Astrocyte (in vitro differentiated cells and primary cell): ENCODE data around the gene C2orf92. TPM values are rescaled to one million over a fixed set of nuclear protein-coding genes. Genes with fewer than 3 reads are reported as not detected.

Experiments
- DNase-seq: peaks from one replicate; pipeline ENCODE4 v3.0.0-alpha.2; 2010; ENCODE audit warnings: low read depth
- FAIRE-seq: peaks from 2 replicates; lab custom pipeline; 2011; peaks lifted over from hg19 to GRCh38; lab: Jason Lieb, UNC
- H2AFZ ChIP-seq: 2 replicates; pipeline ENCODE4 v1.6.0; 2012; ENCODE audit warnings: low read depth, low read length, inconsistent platforms
- H3K27ac ChIP-seq: 2 replicates; pipeline ENCODE4 v1.5.1; 2011; ENCODE audit warnings: low read depth, low read length, inconsistent platforms
- H3K27me3 ChIP-seq: 2 replicates; pipeline ENCODE4 v1.6.0; 2011; ENCODE audit warnings: low read length, inconsistent platforms; ENCODE audit not compliant: insufficient read depth
- H3K36me3 ChIP-seq: 2 replicates; pipeline ENCODE4 v1.5.1; 2011; ENCODE audit warnings: low read length, inconsistent platforms; ENCODE audit not compliant: insufficient read depth
- H3K4me1 ChIP-seq: 2 replicates; pipeline ENCODE4 v1.5.1; 2011; ENCODE audit warnings: low read length, inconsistent platforms; ENCODE audit not compliant: insufficient read depth
- H3K4me2 ChIP-seq: 2 replicates; pipeline ENCODE4 v1.6.0; 2012; ENCODE audit warnings: low read length, inconsistent platforms
- H3K4me3 ChIP-seq: 2 replicates; pipeline ENCODE4 v1.5.1; 2011; ENCODE audit warnings: low read depth, mild to moderate bottlenecking, low read length, inconsistent platforms; ENCODE audit not compliant: insufficient read depth
- H3K79me2 ChIP-seq: 2 replicates; pipeline ENCODE4 v1.6.0; 2012; ENCODE audit warnings: mild to moderate bottlenecking, low read length, inconsistent platforms; ENCODE audit not compliant: insufficient read depth
- H3K9ac ChIP-seq: 2 replicates; pipeline ENCODE4 v1.6.0; 2012; ENCODE audit warnings: mild to moderate bottlenecking, low read length, inconsistent platforms
- H3K9me3 ChIP-seq: 2 replicates; pipeline ENCODE4 v1.5.1; 2012; ENCODE audit warnings: low read depth, mild to moderate bottlenecking, low read length, inconsistent platforms; ENCODE audit not compliant: insufficient read depth
- H4K20me1 ChIP-seq: 2 replicates; pipeline ENCODE4 v1.6.0; 2012; ENCODE audit warnings: low read length, inconsistent platforms; ENCODE audit not compliant: insufficient read depth
- H3K27ac Mint-ChIP-seq: one replicate; pipeline ENCODE4 v1.8.0; 2021; ENCODE audit warnings: mild to moderate bottlenecking, mixed read lengths; ENCODE audit not compliant: unreplicated experiment
- H3K27me3 Mint-ChIP-seq: one replicate; pipeline ENCODE4 v1.8.0; 2021; ENCODE audit warnings: low read depth, mixed read lengths; ENCODE audit not compliant: unreplicated experiment
- H3K36me3 Mint-ChIP-seq: one replicate; pipeline ENCODE4 v1.8.0; 2021; ENCODE audit warnings: low read depth, mixed read lengths; ENCODE audit not compliant: unreplicated experiment
- H3K4me1 Mint-ChIP-seq: one replicate; pipeline ENCODE4 v1.8.0; 2021; ENCODE audit warnings: low read depth, mixed read lengths; ENCODE audit not compliant: unreplicated experiment
- H3K4me3 Mint-ChIP-seq: one replicate; pipeline ENCODE4 v1.8.0; 2021; ENCODE audit warnings: mild to moderate bottlenecking, moderate library complexity, mixed read lengths; ENCODE audit not compliant: unreplicated experiment
- H3K9me3 Mint-ChIP-seq: one replicate; pipeline ENCODE4 v1.8.0; 2021; ENCODE audit warnings: mild to moderate bottlenecking, mixed read lengths; ENCODE audit not compliant: unreplicated experiment
- CTCF ChIP-seq: IDR thresholded peaks from 2 replicates; pipeline ENCODE4 v1.5.1; 2011; ENCODE audit warnings: low read depth, mild to moderate bottlenecking, inconsistent platforms, low read length, moderate library complexity; ENCODE audit not compliant: insufficient read depth
- EZH2 ChIP-seq: IDR thresholded peaks from 2 replicates; pipeline ENCODE4 v1.6.1; 2012; ENCODE audit warnings: mild to moderate bottlenecking, low read length, inconsistent platforms; ENCODE audit not compliant: insufficient read depth
- total RNA-seq: library from RNA; stranded (reverse); gene quantifications from 2 replicates; pipeline ENCODE4 v1.2.1, GENCODE V29; 2021

The C2orf92 gene
- total RNA-seq, 1 donor from 2014 or later, result 15.3 TPM

GRCh38 chr2:97719362-97720155, 50.0 kb downstream of the C2orf92 start:
- no peaks in the 10 kb centered on the region for H3K36me3 ChIP-seq
- H3K4me3 ChIP-seq, result no peak overlapping the region
- no peak overlapping the region for H3K4me3 Mint-ChIP-seq
- H3K9me3 ChIP-seq, result no peaks in the 10 kb centered on the region
- no peaks in the 10 kb centered on the region for H4K20me1 ChIP-seq
- H3K9me3 Mint-ChIP-seq, result no peaks in the 10 kb centered on the region
- H2AFZ ChIP-seq, result no peak overlapping the region
- H3K36me3 Mint-ChIP-seq, result no peaks in the 10 kb centered on the region
- no peak overlapping the region for H3K27ac ChIP-seq
- H3K27me3 ChIP-seq, result peaks cover 2% of the 10 kb centered on the region
- DNase-seq, result no peak
- no peak overlapping the region for H3K9ac ChIP-seq
- H3K27me3 Mint-ChIP-seq, result peaks cover 34% of the 10 kb centered on the region
- H3K4me1 Mint-ChIP-seq, result no peaks in the 10 kb centered on the region
- no peaks in the 10 kb centered on the region for H3K4me1 ChIP-seq
- H3K27ac Mint-ChIP-seq, result peak overlapping the region; percentile 34
- TF ChIP-seq EZH2 (no peak), CTCF (no peak)
- H3K79me2 ChIP-seq, result no peaks in the 10 kb centered on the region
- H3K4me2 ChIP-seq, result no peak overlapping the region
- no peak for FAIRE-seq

- no peak overlapping the region for H3K27ac ChIP-seq
- peaks cover 2% of the 10 kb centered on the region for H3K27me3 ChIP-seq
- no peaks in the 10 kb centered on the region for H3K4me1 Mint-ChIP-seq
- no peak overlapping the region for H3K27ac Mint-ChIP-seq
- peaks cover 33% of the 10 kb centered on the region for H3K27me3 Mint-ChIP-seq
- H2AFZ ChIP-seq, result no peak overlapping the region
- DNase-seq, result no peak
- H3K9me3 ChIP-seq, result no peaks in the 10 kb centered on the region
- no peaks in the 10 kb centered on the region for H3K79me2 ChIP-seq
- no peak overlapping the region for H3K4me3 ChIP-seq
- FAIRE-seq, result no peak
- no peaks in the 10 kb centered on the region for H3K4me1 ChIP-seq
- no peaks in the 10 kb centered on the region for H3K36me3 ChIP-seq
- TF ChIP-seq EZH2 (no peak), CTCF (no peak)
- H4K20me1 ChIP-seq, result no peaks in the 10 kb centered on the region
- H3K36me3 Mint-ChIP-seq, result no peaks in the 10 kb centered on the region
- no peak overlapping the region for H3K4me3 Mint-ChIP-seq
- H3K4me2 ChIP-seq, result no peak overlapping the region
- H3K9ac ChIP-seq, result no peak overlapping the region
- H3K9me3 Mint-ChIP-seq, result no peaks in the 10 kb centered on the region
Measured at GRCh38 chr2:97720746-97721145, 51.2 kb downstream of the C2orf92 start.

GRCh38 chr2:97722227-97722626, 52.7 kb downstream of the C2orf92 start:
- Histone ChIP-seq H3K4me2 (no peak overlapping the region), H3K4me1 (no peaks in the 10 kb centered on the region), H3K27me3 (peaks cover 2% of the 10 kb centered on the region), H3K9me3 (no peaks in the 10 kb centered on the region), H3K4me3 (no peak overlapping the region), H4K20me1 (no peaks in the 10 kb centered on the region), H3K27ac (no peak overlapping the region), H3K9ac (no peak overlapping the region), H2AFZ (no peak overlapping the region), H3K79me2 (no peaks in the 10 kb centered on the region), H3K36me3 (no peaks in the 10 kb centered on the region)
- H3K36me3 Mint-ChIP-seq, result peaks cover 4% of the 10 kb centered on the region
- DNase-seq (no peak), FAIRE-seq (no peak)
- H3K4me3 Mint-ChIP-seq, result no peak overlapping the region
- no peaks in the 10 kb centered on the region for H3K4me1 Mint-ChIP-seq
- TF ChIP-seq EZH2 (no peak), CTCF (no peak)
- H3K27ac Mint-ChIP-seq, result no peak overlapping the region
- peaks cover 5% of the 10 kb centered on the region for H3K9me3 Mint-ChIP-seq
- peaks cover 30% of the 10 kb centered on the region for H3K27me3 Mint-ChIP-seq
